Measurements from ENCODE around the gene OLFML2A.

Gene OLFML2A

DNA sequence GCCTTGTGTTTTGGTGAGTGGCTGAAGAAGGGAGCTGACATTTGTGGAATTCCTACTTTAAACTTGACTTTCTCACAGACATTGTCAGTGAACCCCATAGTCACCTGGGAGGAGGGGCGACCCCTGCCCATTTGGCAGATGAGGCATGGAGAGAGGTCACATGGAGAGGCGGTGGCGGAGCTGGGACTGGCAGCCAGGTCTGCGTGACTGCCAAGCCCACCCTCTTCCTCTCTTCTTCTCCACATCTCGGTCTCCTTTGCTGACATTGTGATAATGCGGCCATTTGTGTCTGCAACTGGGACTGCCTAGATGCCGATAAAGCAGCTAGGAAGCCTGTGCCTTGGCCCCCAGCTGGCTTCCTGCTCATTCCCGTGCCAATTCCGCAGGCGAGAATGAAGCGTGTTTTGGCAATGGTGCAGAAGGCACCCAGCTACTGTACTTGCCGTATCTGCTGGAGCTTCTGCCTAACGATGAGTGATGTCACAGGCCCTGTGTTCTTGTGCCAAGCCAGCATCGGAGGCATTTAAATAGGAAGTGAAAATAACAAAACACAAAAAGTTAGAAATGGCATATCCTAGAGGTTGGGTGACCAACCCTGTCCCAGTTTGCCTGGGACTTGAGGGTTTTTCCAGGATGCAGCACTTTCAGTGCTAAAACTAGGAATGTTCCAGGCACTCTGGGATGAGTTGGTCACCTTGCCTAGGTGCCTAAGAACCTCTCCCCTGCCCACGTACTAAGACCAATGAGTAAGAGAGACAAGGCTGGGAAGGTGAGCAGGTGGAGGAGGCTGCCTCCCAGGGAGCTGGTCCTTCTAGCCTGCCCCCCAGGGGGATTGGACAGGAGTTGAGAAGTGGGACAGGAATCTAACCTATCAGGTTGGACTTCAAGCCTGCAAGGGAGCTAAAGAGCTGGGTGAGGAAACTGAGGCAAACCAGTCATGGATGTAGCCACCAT is 23.6 kb downstream of the OLFML2A start:
- DNase-seq: no peak

DNA sequence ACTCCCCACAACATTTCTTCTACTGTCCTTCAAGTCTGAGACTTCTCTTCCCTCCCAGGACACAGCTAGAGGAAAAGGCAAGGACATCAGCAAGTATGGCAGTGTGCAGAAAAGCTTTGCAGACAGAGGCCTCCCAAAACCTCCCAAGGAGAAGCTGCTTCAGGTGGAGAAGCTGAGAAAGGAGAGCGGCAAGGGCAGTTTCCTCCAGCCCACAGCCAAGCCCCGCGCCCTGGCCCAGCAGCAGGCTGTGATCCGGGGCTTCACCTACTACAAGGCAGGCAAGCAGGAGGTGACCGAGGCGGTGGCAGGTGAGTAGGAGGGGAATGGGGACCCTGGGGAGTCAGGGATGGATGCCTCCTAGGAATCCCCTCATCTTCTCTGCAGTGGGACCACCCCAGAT is 24.4 kb downstream of the OLFML2A start:
- no peak for DNase-seq

DNA sequence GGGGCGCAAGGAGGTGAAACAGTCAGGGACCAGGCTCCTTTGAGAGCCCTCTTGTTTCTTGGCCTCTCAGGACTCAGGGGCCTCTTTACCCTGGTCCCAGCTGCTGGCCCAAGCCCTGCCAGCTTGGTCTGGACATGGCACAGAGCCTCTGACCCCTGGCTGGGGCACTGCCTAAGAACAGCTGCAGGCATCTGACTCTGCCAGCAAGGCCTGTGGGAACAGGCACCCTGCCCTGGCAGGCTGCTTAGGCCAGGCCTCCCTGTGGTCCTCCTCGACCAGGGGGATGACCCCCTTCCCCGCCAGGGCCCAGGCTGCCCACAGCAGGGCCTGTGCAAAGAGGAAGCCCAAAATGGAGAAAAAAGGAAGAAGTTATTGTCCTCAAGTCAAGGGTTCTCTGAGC is 25.5 kb downstream of the OLFML2A start:
- DNase-seq: no peak

DNA sequence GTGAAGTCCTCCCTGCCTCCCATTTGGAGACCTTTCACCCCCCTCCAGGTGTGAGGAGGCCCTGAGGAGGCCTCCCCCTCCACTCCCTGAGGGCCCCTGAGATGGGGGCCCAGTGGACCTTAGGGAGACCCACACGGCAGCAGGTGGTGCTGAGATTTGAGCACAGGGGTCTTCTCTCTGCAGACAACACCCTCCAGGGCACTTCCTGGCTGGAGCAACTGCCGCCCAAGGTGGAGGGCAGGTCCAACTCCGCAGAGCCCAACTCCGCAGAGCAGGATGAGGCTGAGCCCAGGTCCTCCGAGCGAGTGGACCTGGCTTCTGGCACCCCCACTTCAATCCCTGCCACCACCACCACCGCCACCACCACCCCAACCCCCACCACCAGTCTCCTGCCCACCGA is 27.0 kb downstream of the OLFML2A start:
- no peak for DNase-seq

DNA sequence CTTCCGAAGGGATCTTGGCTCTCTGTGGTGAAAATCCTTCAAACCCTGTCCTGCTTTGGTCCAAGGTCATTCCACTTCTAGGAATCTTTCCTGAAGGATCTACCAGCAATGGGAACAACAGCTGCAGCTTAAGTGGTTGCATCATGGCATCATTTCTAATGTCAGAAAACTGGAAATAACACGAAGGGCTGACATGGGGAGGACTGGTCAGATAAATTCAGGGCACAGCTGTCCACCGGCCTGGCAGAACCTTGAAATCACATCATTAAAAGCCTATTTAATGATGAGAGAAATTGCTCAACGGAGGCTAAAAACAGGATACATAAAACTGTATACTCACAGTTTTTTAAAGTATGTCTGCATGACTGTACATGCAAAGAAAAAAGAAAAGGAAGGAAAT is 28.3 kb downstream of the OLFML2A start:
- no peak for DNase-seq

DNA sequence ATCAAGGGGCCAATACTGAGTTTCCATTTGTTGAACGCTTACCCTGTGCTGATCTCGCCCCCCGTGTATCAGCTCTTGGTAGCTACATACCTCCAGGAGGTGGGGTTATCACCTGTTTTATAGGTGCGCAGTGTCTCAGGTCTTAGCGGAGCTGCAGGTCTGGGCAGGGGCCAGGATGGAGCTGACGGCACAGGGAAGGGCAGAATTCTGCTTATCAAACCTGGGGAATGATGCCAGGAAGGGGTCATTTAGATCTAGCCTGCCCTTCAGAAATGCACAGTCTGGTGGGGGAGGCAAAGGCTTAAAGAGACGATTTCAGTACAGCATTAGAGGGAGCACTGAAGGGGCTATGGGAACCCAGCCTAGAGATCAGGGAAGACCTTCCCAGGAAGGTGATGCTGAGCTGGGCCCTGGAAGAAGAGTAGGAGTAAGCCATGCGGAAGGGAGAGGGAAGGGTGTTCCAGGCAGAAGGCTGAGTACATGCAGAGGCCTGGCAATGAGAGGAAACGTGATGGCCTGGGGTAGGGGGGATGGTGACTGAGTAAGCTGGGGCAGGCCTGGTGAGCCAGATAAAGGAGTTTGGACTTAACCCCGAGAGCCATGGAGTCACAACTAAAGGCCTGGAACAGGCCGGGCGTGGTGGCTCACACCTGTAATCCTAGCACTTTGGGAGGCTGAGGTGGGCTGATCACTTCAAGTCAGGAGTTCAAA is 31.5 kb downstream of the OLFML2A start:
- no peak for DNase-seq

DNA sequence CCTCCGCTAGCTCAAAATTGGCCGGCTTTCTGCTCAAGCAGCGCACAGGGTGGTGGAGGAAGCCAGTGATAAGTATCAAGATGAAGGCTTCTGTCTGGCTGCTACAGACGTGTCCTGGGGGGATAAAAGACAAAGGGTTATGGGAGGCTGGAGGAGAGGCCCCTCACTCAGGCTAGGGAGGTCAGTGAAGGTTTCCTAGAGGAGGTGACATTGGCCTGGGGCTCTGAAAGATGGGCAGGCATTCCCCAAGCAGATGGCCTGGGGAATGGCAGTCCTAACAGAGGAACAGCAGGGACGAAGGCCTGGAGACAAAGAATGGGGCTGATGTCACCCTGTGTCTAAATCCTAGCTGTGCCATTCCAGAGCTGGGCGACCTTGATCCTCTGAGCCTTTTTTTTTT is 32.3 kb downstream of the OLFML2A start:
- no peak for DNase-seq

DNA sequence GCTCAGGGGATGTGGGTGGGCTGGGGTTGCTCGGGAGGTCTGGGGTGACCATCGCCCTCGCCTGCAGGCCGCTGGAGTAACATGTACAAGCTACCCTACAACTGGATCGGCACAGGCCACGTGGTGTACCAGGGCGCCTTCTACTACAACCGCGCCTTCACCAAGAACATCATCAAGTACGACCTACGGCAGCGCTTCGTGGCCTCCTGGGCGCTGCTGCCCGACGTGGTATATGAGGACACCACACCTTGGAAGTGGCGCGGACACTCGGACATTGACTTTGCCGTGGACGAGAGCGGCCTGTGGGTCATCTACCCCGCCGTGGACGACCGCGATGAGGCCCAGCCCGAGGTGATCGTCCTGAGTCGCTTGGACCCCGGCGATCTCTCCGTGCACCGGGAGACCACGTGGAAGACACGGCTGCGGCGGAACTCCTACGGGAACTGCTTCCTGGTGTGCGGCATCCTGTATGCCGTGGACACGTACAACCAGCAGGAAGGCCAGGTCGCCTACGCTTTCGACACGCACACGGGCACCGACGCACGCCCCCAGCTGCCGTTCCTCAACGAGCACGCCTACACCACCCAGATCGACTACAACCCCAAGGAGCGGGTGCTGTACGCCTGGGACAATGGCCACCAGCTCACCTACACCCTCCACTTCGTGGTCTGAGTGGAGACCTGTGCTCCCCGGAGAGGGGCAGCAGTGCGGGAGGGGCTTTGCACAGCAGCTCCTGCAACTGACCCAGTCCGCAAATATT is 33.0 kb downstream of the OLFML2A start:
- no peak for DNase-seq

DNA sequence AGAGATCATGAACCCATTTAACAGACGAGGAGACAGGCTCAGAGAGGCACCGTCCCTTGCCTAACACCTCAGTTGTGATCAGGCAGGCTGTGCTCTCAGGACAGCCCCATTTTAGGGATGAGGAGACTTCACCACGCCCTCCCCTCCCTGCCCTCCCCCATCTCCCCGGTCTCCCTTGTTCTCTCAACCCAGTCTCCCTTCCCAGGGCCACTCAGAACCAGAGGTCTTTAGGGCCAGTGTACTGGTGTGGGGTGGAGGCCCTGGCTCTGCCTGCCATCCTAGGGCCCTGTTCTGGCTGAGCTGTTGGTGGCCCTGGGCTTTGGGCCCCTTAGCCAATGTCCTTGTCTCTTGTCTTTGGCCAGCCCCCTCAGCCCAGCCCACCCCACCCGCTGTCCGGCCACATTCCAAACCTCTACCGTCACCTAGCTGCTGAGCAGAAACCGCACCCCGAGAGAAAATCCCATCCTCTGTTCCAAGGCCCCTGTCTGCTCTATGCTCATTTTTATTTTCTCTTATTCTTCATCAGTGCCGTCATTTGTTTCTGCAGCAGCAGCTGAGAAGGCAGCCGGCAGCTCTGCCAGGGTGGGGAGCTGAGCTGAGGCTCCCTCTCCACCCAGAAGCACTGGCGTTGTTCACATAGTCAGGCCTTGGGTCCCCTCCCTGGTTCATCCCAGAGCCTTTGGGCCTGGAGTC is 33.9 kb downstream of the OLFML2A start:
- DNase-seq: no peak

DNA sequence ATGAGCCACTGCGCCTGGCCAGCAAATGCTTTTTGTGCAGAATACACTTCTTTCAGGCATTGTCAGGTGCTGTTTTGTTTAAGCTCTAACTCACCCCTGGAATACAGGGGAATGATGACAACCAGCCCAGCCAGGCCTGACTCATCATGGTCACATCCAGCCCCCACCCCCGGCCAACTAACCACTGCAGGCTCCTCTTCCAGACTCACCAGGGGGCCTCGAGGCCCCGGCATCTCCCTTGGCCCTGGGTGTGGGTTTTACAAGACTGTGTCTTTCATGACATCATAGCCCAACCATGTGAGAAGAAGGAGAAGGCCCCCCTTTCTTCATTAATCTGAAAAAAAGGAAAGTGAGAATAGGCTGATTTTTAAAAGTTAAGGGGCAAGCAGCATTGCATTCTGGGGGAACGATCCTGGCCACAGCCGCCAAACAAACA is 35.5 kb downstream of the OLFML2A start:
- DNase-seq: no peak

DNA sequence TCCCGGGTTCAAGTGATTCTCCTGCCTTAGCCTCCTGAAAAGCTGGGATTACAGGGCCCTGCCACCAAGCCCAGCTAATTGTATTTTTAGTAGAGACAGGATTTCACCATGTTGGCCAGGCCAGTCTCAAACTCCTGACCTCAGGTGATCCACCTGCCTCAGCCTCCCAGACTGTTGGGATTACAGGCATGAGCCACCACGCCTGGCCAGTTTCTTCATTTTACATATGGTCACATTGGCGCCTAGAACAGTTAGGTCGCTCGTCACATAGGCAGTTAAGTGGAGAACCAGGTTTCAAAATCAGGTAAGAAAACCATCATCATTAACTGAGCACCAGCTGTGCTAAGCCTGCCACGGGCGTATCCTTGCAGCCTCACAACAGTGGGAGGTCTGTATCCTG is 36.1 kb downstream of the OLFML2A start:
- no peak for DNase-seq

DNA sequence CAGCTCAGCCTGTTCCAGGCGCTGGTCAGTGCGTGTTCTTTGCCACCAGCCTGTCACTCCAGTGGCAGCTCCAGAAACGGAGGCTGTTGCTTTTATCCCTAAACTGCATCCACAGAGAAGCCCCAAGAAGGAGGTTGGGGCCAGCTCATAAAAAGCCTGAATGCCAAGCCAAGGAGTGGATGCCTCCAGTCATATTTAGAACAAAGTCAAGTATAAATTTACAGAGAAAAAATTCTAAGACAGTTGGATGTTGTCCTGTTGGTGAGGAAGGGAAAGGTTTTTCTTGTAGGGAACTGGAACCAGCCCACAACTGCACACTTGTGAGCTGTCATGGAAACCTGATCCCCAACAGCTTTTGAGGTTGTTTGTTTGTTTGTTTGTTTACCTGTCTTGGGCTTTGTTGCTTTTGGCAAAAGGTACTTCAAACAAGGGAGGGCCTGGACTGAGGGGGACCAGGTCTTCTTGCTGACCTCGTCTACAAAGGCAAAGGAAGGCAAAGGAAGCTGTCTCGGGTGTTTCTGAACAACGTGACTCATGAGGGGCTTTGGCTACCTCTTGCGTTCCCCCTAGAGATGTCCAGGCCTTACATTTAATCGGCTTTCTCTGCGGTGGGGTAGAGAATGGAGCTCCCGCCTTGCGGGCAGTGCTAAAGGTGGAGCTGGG is 36.7 kb downstream of the OLFML2A start:
- no peak for DNase-seq

DNA sequence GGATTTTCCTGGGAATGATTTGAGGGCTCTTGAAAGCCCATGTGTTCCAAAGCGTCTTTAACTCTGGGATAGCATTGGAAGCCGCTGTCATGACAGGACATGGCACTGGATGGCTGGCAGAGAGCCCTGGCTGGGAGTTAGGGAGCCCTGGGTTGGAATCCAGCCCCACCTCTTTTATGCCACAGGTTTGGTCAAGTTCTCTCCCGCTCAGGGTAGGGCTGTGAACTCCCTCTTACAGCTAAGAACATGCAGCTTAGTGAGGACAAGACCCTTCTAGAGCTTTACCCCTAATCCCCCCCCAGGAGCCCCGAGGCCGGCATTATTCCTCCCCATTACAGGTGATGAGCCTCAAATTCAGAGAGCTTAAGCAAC is 37.2 kb downstream of the OLFML2A start:
- DNase-seq: no peak

DNA sequence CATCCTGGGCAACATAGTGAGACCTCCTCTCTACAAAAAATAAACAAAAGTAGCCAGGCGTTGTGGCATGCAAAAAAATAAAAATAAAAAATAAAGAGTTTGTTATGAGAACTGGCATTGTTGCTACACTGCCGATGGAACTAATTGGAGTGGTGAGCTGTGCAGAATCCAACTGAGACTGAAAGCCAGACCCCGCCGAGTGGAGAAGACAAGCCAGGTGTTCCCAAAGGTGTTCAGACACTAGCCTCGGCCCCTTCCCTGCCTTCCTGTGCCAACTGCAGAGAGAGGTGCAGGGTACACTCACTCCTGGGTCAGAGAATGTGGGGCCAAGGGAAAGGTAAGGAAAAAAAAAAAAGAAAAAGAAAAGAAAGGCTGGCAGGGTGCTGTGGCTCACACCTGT is 38.7 kb downstream of the OLFML2A start:
- DNase-seq: no peak

DNA sequence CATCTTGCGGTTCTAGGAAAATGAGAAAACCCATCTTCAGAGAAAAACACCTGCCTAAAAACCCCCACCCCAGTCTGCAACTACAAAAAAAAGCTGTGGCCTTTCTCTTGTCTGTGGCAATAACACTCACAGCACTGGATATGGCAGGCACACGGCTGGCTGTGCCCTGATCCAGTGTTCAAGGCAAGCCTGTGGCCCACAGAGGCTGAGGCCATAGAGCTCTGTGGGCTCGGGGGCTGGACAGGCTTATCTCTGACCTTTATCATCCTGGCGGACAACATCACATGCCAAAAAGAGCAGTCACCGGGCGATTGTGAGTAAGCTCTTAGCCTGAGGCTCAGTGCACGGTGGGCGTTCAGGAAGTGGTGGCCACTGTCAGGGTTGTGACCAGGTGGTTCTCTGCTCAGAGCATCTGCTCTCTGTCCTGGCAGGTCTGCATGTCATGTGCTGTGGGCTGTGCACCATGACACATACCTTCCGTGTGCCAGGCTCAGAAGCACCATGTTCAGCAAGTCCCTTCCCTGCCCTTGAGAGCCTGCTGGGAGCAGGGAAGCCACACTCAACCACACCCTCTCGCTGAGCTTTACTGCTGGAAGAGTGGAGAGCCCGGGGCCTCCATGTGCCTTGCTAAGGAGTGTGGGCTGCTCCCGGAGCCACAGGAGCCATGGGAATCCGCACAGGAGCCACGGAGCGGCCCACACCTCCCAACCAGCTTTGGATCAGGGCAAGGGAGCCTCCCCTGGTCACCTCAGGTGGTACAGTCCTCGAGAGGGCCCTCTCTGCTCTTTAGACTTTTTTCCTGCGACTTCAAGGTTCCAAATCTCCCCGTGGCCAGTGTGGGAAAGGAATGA is 41.7 kb downstream of the OLFML2A start:
- no peak for DNase-seq

DNA sequence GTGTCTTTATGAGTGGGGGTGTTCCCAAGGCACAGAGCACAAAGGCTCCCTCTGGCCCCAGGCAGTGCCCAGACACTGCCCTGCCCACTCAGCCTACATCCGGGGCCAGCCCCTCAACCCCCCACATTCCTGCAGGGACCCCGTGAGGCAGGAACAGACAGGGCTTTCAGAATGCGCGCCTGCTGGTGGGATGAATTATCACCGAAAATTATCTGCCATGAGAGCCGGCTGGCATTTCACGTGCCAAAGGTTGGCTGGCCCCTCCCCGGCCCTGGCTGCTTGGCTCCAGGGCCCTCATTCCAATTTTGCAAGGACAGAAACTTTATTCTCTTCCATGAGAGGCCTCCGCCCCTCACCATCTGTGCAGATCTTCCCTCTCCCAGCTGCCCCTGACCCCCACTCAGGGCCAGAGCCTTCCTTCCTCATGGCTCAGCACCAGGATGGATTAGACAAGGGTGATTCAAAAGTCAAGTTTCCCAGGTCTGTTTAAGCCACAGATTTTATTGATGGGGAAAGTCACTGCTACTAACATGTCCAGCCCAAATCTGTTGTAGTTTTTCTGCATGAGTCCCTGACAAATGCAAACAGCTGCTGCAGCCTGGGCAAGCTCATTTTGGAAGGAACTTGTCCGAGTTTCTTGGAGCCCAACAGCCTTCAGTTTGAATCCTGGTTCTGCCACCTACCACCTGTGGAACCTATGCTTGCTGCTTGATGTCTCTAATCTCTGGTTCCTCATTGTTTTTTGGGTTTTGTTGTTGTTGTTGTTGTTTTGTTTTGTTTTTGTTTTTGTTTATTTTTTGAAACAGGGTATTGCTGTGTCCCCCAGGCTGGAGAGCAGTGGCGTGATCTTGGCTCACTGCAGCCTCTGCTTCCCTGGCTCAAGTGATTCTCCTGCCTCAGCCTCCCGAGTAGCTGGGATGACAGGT is 44.0 kb downstream of the OLFML2A start:
- peak; percentile 67 for DNase-seq

DNA sequence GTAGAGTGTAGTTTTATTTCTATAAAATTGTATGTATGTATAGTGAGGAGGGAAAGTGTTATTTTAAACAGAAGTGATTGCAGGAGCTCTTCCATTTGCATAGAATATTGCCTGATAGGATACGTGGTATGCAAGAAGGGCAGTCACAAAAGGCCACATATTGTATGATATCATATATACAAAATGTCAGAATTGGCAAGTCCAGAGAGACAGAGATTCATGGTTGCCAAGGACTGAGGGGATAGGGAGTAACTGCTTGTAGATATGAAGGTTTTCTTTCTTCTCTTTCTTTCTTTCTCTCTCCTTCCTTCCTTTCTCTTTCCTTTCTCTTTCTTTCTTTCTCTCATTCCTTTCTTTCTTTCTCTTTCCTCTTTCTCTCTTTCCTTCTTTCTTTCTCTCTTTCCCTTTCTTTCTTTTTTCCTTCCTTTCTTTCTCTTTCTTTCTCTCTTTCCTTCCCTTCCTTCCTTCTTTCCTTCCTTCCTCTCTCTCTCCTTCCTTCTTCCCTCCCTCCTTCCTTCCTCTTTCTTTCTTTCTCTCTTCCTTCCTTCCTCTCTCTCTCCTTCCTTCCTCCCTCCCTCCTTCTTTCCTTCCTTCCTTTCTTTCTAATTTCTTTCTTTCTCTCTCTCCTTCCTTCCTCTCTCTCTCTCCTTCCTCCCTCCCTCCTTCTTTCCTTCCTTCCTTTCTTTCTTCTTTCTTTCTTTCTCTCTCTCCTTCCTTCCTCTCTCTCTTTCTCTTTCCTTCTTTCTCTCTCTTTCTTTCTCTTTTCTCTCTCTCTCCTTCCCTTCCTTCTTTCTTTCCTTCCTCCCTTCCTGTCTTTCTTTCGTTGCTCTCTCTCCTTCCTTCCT is 51.8 kb downstream of the OLFML2A start:
- no peak for DNase-seq

DNA sequence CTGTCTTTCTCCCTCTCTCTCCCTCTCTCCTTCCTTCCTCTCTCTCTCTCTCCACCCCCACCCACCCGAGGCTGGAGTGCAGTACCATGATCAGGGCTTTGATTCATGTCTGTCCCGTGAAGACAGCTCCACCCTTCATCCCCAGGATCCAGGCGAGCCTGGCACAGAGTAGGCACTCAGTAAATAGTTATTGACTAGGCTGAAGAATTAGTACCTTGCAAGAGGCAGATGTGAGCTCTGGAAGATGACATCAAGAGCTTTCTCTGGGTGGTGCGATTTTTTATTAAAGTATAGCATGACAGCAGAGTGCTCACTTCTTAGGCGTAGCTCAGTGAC is 52.4 kb downstream of the OLFML2A start:
- DNase-seq: no peak

DNA sequence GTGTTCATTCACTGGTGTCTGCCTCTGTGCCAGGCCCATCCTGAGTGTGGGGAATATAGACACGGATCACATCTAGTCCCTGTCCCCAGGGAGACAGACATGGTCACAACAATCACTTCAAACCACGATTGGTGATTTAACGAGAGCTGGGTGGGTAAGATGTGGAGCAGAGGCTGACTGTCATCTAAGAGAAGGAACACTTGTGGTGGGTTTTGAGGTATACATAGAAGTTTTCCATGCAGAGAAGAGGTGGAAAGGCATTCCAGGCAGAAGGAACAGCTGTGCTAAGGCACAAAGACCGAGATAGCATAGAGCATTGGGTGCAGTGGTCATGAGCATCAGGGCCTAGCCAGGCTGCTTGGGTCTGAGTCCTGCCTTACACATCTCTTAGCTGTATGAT is 53.7 kb downstream of the OLFML2A start:
- no peak for DNase-seq

Measured in NCI-H524 treated with DMSO at 0.1 percent for 48 hours (cell line).